Neural crest cell (in vitro differentiated cells): ENCODE results near the gene IMP3. TPM values are rescaled to one million over a fixed set of nuclear protein-coding genes. Genes with fewer than 3 reads are reported as not detected.

Experiments used
- DNase-seq: peaks from one replicate; pipeline ENCODE4 v3.0.0; 2021; ENCODE audit warnings: low read depth, mixed read lengths, low spot score
- H3K27ac Mint-ChIP-seq: one replicate; pipeline ENCODE4 v1.8.0; 2021; ENCODE audit warnings: mild to moderate bottlenecking, mixed read lengths; ENCODE audit not compliant: unreplicated experiment
- H3K27me3 Mint-ChIP-seq: 2 replicates; pipeline ENCODE4 v1.8.0; 2021; ENCODE audit warnings: low read depth, mild to moderate bottlenecking, mixed read lengths
- H3K36me3 Mint-ChIP-seq: 2 replicates; pipeline ENCODE4 v1.8.0; 2021; ENCODE audit warnings: low read depth, mild to moderate bottlenecking, mixed read lengths
- H3K4me1 Mint-ChIP-seq: 2 replicates; pipeline ENCODE4 v1.8.0; 2021; ENCODE audit warnings: mixed read lengths
- H3K4me3 Mint-ChIP-seq: one replicate; pipeline ENCODE4 v1.8.0; 2021; ENCODE audit warnings: mild to moderate bottlenecking, mixed read lengths
- H3K9me3 Mint-ChIP-seq: 2 replicates; pipeline ENCODE4 v1.8.0; 2021; ENCODE audit warnings: mixed read lengths
- total RNA-seq: library from RNA; stranded (reverse); gene quantifications from 2 replicates; pipeline ENCODE4 v1.2.1, GENCODE V29; 2021
- TF ChIP-seq, protein P1 (sequence below): fragments of 200-600 bp; sonication (generic); conservative IDR thresholded peaks from 2 replicates; pipeline ENCODE4 v1.5.0; 2021; ENCODE audit warnings: antibody characterized with exemption, mild to moderate bottlenecking

IMP3 gene
- total RNA-seq, 1 donor from 2014 or later: 79.4 TPM

DNA sequence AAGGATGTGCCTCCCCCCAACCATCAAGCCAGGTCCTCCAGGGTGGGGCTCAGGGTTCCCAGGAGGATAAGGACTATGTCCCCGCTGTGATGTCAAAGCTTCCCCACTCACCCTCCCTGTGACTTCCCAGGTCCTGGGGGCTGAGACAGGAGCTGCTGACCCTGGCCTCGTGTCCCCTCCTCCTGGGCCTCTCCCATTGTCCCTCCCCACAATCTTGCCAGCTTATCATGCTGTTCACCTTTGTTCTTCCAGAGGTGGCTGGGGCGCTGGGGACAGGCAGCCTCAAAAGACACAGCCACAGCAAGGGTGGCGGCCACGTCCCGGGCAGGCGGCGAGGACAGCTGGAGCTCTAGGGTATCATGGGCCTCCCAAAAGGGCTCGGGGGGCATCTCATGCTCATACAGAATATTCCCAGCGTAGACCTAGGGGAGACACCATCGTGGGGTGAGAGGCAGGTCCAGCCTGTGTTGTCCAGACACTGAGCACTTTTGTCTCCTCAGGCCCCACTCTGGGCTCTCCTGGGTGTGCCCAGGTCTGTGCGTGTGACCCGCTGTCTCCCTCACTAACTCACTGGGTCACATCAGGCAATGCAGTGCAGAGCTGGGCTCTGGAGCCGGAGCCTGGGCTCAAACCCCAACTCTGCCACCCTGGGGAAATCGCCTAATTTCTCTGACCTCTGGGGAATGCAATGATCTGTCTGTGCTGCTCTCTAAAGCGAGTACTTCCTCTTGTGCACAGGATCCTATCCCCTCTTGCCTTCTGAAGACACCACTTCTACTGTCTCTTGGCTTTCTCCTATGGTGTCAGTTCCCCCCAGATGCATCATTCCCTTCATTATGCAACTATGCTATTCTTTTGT lies 37.7 kb upstream of the IMP3 start:
- Mint-ChIP-seq H3K36me3 (no peaks in the 10 kb centered on the region), H3K9me3 (no peaks in the 10 kb centered on the region), H3K27me3 (no peaks in the 10 kb centered on the region), H3K4me1 (peaks cover 13% of the 10 kb centered on the region), H3K4me3 (no peak overlapping the region), H3K27ac (peak overlapping the region; percentile 63)
- TF ChIP-seq, protein P1, sequence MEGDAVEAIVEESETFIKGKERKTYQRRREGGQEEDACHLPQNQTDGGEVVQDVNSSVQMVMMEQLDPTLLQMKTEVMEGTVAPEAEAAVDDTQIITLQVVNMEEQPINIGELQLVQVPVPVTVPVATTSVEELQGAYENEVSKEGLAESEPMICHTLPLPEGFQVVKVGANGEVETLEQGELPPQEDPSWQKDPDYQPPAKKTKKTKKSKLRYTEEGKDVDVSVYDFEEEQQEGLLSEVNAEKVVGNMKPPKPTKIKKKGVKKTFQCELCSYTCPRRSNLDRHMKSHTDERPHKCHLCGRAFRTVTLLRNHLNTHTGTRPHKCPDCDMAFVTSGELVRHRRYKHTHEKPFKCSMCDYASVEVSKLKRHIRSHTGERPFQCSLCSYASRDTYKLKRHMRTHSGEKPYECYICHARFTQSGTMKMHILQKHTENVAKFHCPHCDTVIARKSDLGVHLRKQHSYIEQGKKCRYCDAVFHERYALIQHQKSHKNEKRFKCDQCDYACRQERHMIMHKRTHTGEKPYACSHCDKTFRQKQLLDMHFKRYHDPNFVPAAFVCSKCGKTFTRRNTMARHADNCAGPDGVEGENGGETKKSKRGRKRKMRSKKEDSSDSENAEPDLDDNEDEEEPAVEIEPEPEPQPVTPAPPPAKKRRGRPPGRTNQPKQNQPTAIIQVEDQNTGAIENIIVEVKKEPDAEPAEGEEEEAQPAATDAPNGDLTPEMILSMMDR: no peak
- no peak for DNase-seq

DNA sequence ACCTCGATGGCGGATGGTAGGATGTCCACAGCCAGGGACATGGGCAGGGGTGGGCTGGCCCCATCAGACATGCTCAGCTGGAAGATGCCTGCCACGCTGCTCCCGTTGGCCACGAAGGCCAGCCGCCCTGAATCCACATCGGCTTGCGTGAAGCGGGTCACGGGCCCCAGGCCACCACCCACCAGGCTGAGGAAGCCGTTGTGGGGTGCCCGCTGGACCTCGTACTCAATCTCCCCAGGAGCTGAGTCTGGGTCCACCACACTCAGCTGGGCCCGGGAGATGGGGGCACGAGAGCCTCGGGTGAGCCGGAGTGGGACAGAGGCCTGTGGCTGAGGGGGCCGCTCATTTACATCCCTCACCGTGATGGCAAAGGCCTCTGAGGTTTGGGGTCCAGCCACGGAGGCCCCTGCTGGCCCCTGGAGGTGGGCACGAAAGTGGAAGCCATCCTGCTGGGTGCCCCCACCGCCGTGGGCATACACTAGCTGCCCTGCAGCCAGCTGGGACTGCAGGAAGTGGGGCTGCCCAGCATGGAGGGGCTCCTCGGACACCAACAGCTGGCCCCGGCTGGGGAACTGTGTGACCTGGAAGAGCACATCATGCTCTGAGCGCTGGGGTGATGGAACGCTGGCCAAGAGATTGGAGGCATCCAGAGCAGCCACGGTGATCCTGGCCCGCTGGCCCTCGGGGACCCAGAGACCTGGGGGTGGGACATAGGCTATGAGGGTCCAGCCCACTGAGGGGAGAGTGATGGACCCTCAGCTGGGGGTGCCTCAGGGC lies 36.9 kb upstream of the IMP3 start:
- H3K36me3 Mint-ChIP-seq: no peaks in the 10 kb centered on the region
- DNase-seq: no peak
- TF ChIP-seq, protein P1: no peak
- H3K9me3 Mint-ChIP-seq: no peaks in the 10 kb centered on the region
- no peak overlapping the region for H3K4me3 Mint-ChIP-seq
- no peaks in the 10 kb centered on the region for H3K27me3 Mint-ChIP-seq
- H3K4me1 Mint-ChIP-seq: peaks cover 17% of the 10 kb centered on the region
- no peak overlapping the region for H3K27ac Mint-ChIP-seq

DNA sequence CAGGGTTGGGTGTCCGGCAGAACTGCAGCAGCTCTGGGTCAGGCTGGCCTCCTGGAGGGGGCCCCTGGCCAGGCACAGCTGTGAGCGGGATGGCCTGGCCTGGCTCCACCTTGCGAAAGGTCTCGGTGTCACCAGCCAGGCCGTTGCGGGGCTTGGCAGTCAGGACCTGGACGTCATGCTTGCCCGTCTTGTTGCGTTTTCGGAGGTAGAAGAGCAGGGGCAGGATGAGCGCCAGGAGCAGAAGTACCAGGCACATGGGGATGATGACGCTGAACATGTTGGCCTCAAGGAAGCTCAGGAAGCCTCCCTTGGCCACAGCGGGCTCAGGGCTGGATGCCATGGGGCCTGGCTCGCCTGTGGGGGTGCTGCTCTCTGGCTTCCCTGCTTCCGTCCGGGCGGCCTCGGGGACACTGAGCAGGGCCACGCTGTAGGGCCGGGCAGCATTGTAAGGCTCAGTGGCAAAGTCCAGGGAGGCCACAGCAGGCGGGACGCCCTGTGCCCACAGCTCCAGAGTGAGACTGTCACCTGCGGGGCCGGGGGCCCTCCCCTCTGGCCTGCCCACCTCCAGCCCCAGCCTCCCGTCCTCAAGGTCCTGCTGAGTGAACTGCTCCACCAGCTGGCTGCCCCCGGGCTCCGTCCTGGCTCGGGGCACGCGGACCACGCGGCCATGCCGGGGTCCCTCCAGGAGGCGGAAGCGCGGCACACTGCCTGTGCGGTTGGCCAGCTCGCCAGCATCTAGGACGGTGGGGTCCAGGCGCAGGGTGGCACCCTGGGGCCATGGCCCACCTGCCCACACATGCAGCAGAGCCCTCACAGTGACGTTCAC lies 35.8 kb upstream of the IMP3 start:
- Mint-ChIP-seq H3K27ac (no peak overlapping the region), H3K27me3 (no peaks in the 10 kb centered on the region), H3K4me1 (peaks cover 17% of the 10 kb centered on the region), H3K9me3 (no peaks in the 10 kb centered on the region), H3K4me3 (no peak overlapping the region), H3K36me3 (no peaks in the 10 kb centered on the region)
- DNase-seq: no peak
- TF ChIP-seq, protein P1: no peak

DNA sequence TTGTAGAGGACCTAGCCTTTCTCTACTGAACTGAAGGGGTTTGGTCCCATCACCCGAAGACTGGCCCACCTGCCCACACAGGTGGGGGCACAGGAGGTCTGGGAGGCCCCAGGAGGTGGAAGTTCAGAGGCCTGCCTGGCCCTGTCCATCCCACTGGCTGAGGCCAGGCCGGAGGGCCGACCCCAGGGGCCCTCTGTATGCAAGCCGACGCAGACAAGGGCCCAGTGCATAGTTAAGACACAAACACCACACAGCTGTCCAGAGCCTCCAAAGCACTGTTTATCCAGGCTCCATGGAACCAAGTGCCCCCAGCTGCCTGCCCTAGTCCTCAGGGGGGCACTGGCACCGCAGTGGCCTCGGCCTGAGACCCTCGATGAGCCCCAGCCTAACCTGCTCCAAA lies 34.3 kb upstream of the IMP3 start:
- no peaks in the 10 kb centered on the region for H3K9me3 Mint-ChIP-seq
- H3K27me3 Mint-ChIP-seq: no peaks in the 10 kb centered on the region
- DNase-seq: no peak
- no peaks in the 10 kb centered on the region for H3K36me3 Mint-ChIP-seq
- H3K27ac Mint-ChIP-seq: peak overlapping the region; percentile 35
- peaks cover 17% of the 10 kb centered on the region for H3K4me1 Mint-ChIP-seq
- H3K4me3 Mint-ChIP-seq: no peak overlapping the region
- TF ChIP-seq, protein P1: no peak
